GM19239 (cell line): Measurements from ENCODE around the gene TTC34.
A peak's percentile ranks its signal among the peaks of the same experiment; 100 is the strongest.

Experiments
- DNase-seq: peaks from one replicate; pipeline ENCODE4 v3.0.0; 2011; ENCODE audit warnings: low spot score; ENCODE audit not compliant: insufficient read length
- FAIRE-seq: peaks from 2 replicates; lab custom pipeline; 2011; peaks lifted over from hg19 to GRCh38; lab: Jason Lieb, UNC

The TTC34 gene

GRCh38 chr1:2829846-2830615 lies 28.5 kb upstream of the TTC34 start:
- FAIRE-seq (no peak), DNase-seq (no peak)

GRCh38 chr1:2828586-2829250 lies 27.2 kb upstream of the TTC34 start:
- DNase-seq (no peak), FAIRE-seq (no peak)

GRCh38 chr1:2826736-2827292 lies 25.3 kb upstream of the TTC34 start:
- no peak for FAIRE-seq
- no peak for DNase-seq

- FAIRE-seq (no peak), DNase-seq (no peak)
Observed at GRCh38 chr1:2826316-2826715, 24.8 kb upstream of the TTC34 start.

- FAIRE-seq (no peak), DNase-seq (no peak)
Observed at GRCh38 chr1:2825487-2826189, 24.1 kb upstream of the TTC34 start.

- DNase-seq (no peak), FAIRE-seq (no peak)
Observed at GRCh38 chr1:2824999-2825398, 23.5 kb upstream of the TTC34 start.

- no peak for DNase-seq
- no peak for FAIRE-seq
Observed at GRCh38 chr1:2823921-2824610, 22.6 kb upstream of the TTC34 start.

- no peak for FAIRE-seq
- no peak for DNase-seq
Observed at GRCh38 chr1:2822621-2823145, 21.2 kb upstream of the TTC34 start.

- FAIRE-seq (no peak), DNase-seq (peak; percentile 44)
Observed at GRCh38 chr1:2821966-2822620, 20.6 kb upstream of the TTC34 start.

- FAIRE-seq (no peak), DNase-seq (no peak)
Observed at GRCh38 chr1:2821373-2821955, 20.0 kb upstream of the TTC34 start.

- DNase-seq, result no peak
- FAIRE-seq, result no peak
Observed at GRCh38 chr1:2820731-2821372, 19.4 kb upstream of the TTC34 start.

GRCh38 chr1:2819831-2820730 lies 18.6 kb upstream of the TTC34 start:
- FAIRE-seq, result no peak

GRCh38 chr1:2819429-2819828 lies 17.9 kb upstream of the TTC34 start:
- FAIRE-seq (no peak), DNase-seq (no peak)

More at GRCh38 chr1:2819831-2820730, 18.6 kb upstream of the TTC34 start:
- DNase-seq, result no peak

- FAIRE-seq (no peak), DNase-seq (no peak)
Observed at GRCh38 chr1:2817784-2818564, 16.5 kb upstream of the TTC34 start.

GRCh38 chr1:2816786-2817185 lies 15.3 kb upstream of the TTC34 start:
- no peak for DNase-seq
- no peak for FAIRE-seq

GRCh38 chr1:2815551-2815950 lies 14.1 kb upstream of the TTC34 start:
- FAIRE-seq, result no peak

GRCh38 chr1:2814511-2815075 lies 13.1 kb upstream of the TTC34 start:
- no peak for FAIRE-seq

More at GRCh38 chr1:2815551-2815950, 14.1 kb upstream of the TTC34 start:
- no peak for DNase-seq

More at GRCh38 chr1:2814511-2815075, 13.1 kb upstream of the TTC34 start:
- no peak for DNase-seq
